Upper lobe of right lung (tissue), 1 donor: ENCODE data around the gene EIF4E2. TPM values are rescaled to one million over a fixed set of nuclear protein-coding genes. Genes with fewer than 3 reads are reported as not detected.
A peak's percentile ranks its signal among the peaks of the same experiment; 100 is the strongest.

ENCODE experiments used
- ATAC-seq: fragments of 200-7000 bp; cut with Tn5 transposase; one replicate; pipeline ENCODE4 v1.9.1; 2020; ENCODE audit warnings: mild to moderate bottlenecking, moderate library complexity
- DNase-seq: peaks from one replicate; pipeline ENCODE4 v3.0.0-alpha.2; 2020
- H3K27ac ChIP-seq: fragments of 200-600 bp; one replicate; pipeline ENCODE4 v1.8.0; 2022
- H3K27me3 ChIP-seq: fragments of 200-600 bp; one replicate; pipeline ENCODE4 v1.8.0; 2022; ENCODE audit warnings: mild to moderate bottlenecking
- H3K36me3 ChIP-seq: fragments of 200-600 bp; one replicate; pipeline ENCODE4 v1.8.0; 2022
- H3K4me1 ChIP-seq: fragments of 200-600 bp; one replicate; pipeline ENCODE4 v1.8.0; 2022
- H3K4me3 ChIP-seq: fragments of 200-600 bp; one replicate; pipeline ENCODE4 v1.8.0; 2022; ENCODE audit warnings: mild to moderate bottlenecking
- H3K9me3 ChIP-seq: fragments of 200-600 bp; one replicate; pipeline ENCODE4 v1.8.0; 2022
- intact Hi-C: fragments of 100-400 bp; cut with DNase I; formaldehyde crosslinking; loops from one replicate; pipeline ENCODE4 v1.11.0; 2022
- total RNA-seq: library from RNA; stranded (reverse); fragmentation: NEBNext Ultra II Directional; extraction: Animal tissue kit (Norgen Biotek cat#: 25700); gene quantifications from one replicate; pipeline ENCODE4 v1.2.1, GENCODE V29; 2021
- TF ChIP-seq, protein P1 (sequence below): fragments of 200-600 bp; IDR thresholded peaks from one replicate; pipeline ENCODE4 v1.8.0; 2022; ENCODE audit warnings: antibody characterized with exemption
- donor health status: DM: no; HTN: yes; CAD: no; lungs with severe emphysema.

The EIF4E2 gene
- total RNA-seq, 1 donor from 2014 or later = 68.0 TPM

DNA sequence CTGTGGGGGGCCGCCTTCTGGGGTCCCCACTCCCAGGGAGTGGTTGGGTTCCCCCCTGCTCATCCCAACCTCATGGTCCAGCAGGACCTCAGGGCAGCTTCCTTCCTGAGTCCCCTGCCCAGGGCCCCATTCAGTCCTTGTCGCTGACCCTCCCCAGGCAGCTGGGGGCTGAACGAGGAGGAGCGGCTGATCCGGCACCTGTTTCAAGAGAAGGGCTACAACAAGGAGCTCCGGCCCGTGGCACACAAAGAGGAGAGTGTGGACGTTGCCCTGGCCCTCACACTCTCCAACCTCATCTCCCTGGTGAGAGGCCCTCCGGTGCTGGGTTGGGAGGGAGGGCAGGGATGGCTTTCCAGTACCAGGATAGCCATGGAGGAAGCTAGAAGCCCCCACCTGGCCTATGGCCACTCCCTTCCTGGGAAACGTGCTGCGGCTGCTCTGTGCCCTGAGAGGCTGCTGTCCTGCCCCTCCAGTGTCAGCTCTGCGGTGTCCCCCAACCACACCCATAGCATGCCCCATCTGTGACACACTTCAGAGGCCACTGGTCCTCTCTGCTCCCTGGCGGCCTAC is 24.0 kb upstream of the EIF4E2 start:
- H3K9me3 ChIP-seq = no peaks in the 10 kb centered on the region
- H3K4me1 ChIP-seq = peaks cover 15% of the 10 kb centered on the region
- TF ChIP-seq, protein P1, sequence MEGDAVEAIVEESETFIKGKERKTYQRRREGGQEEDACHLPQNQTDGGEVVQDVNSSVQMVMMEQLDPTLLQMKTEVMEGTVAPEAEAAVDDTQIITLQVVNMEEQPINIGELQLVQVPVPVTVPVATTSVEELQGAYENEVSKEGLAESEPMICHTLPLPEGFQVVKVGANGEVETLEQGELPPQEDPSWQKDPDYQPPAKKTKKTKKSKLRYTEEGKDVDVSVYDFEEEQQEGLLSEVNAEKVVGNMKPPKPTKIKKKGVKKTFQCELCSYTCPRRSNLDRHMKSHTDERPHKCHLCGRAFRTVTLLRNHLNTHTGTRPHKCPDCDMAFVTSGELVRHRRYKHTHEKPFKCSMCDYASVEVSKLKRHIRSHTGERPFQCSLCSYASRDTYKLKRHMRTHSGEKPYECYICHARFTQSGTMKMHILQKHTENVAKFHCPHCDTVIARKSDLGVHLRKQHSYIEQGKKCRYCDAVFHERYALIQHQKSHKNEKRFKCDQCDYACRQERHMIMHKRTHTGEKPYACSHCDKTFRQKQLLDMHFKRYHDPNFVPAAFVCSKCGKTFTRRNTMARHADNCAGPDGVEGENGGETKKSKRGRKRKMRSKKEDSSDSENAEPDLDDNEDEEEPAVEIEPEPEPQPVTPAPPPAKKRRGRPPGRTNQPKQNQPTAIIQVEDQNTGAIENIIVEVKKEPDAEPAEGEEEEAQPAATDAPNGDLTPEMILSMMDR = no peak
- no peak for ATAC-seq
- no peak overlapping the region for H3K4me3 ChIP-seq
- intact Hi-C loops = loop anchor here (10.0 kb wide), 1 partner anchor 622 kb away; no protein-coding TSS in a partner anchor
- H3K27ac ChIP-seq = no peak overlapping the region
- no peak for DNase-seq
- H3K27me3 ChIP-seq = peaks cover 52% of the 10 kb centered on the region
- H3K36me3 ChIP-seq = no peaks in the 10 kb centered on the region

DNA sequence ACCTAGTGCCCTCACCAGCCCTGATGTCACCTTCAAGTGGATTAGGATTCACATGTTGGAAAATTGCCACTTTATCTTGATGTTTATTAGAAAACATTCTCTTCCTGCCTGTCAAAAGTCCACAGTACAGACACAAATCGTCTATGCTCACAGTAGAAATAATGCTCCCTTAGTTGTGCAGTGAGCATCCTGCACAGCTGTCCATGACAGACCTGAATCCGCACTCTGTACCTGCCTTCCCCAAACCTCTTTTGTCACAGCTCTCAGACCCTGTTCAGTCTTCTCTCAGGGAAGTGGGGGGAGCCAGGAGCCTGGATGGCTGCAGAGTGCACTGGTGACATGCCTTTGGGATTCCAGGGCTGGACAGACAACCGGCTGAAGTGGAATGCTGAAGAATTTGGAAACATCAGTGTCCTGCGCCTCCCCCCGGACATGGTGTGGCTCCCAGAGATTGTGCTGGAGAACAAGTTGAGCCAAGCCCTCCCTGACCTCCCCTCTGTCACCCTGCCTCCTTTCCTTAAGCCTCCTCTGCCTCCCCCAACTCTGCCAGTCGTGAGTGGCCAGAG is 22.5 kb upstream of the EIF4E2 start:
- peaks cover 36% of the 10 kb centered on the region for H3K27me3 ChIP-seq
- DNase-seq (no peak), ATAC-seq (no peak)
- H3K4me1 ChIP-seq = peaks cover 9% of the 10 kb centered on the region
- intact Hi-C loops = loop anchor here (10.0 kb wide), 1 partner anchor 623 kb away; no protein-coding TSS in a partner anchor
- H3K4me3 ChIP-seq = no peak overlapping the region
- H3K27ac ChIP-seq = no peak overlapping the region
- H3K9me3 ChIP-seq = no peaks in the 10 kb centered on the region
- TF ChIP-seq, protein P1 = no peak
- H3K36me3 ChIP-seq = no peaks in the 10 kb centered on the region

DNA sequence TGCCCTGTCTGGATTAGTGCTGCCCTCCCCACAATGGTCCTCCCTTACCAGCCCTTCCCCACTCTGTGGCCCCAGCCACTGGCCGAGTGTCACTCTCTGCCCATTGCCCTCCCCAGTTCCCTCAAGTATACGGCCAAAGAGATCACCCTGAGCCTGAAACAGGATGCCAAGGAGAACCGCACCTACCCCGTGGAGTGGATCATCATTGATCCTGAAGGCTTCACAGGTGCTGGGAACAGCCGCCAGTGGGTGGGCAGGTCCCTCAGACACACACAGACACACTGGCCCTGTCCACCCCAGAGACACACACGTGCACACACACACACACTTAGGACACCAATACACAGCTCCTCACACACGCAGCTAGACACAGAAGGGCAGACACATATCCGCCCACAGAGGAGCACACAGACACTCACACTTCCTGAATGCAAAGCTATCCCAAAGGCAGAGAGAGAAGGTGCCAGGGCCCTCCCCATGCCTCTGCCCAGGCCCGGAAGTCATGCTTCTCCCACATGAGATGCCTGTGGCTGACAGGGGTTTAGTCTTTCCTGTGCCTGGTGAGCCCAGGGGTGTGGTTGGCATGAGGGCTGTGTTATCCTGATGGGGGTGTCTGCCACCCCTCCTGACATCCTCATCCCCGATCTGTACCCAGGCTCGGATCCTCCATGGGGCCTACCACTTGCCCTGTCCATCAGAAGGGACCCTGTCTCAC is 21.6 kb upstream of the EIF4E2 start:
- peak; percentile 59 for ATAC-seq
- H3K27me3 ChIP-seq = peaks cover 27% of the 10 kb centered on the region
- TF ChIP-seq, protein P1 = no peak
- intact Hi-C loops = loop anchor here (10.0 kb wide), 1 partner anchor 624 kb away; no protein-coding TSS in a partner anchor
- H3K36me3 ChIP-seq = no peaks in the 10 kb centered on the region
- H3K4me1 ChIP-seq = peaks cover 5% of the 10 kb centered on the region
- peak; percentile 41 for DNase-seq
- no peak overlapping the region for H3K27ac ChIP-seq
- no peak overlapping the region for H3K4me3 ChIP-seq
- no peaks in the 10 kb centered on the region for H3K9me3 ChIP-seq

DNA sequence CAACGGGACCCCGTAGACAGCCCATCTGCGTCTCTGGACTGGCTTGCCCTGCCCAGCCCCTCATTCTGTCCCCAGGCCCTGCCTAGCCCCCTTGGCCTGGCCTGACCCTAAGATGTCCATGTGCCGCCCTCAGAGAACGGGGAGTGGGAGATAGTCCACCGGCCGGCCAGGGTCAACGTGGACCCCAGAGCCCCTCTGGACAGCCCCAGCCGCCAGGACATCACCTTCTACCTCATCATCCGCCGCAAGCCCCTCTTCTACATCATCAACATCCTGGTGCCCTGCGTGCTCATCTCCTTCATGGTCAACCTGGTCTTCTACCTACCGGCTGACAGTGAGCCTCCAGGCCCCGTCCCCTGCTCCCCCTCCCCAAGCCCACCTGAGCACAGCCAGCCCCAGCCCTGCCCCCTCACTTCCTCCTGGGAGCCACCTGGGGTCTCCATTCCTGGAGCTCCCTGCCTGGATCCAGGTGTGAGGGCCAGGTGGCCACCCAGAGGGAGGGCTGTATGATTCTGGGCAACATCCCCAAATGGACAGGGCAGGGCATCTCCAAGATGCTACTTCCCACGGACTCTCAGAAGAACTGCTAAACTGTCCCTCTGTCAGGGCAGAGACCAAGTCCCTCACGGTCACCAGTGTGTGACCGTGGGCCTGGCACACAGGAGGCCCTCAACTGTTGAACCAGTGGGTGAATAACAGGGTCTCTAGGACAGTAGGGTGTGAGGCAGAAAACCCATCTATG is 20.5 kb upstream of the EIF4E2 start:
- DNase-seq (peak; percentile 56), ATAC-seq (no peak)
- TF ChIP-seq, protein P1 = no peak
- Histone ChIP-seq H3K27me3 (peaks cover 16% of the 10 kb centered on the region), H3K9me3 (no peaks in the 10 kb centered on the region), H3K4me3 (no peak overlapping the region), H3K27ac (no peak overlapping the region), H3K4me1 (no peaks in the 10 kb centered on the region), H3K36me3 (no peaks in the 10 kb centered on the region)
- intact Hi-C loops = loop anchor here (10.0 kb wide), 1 partner anchor 625 kb away; no protein-coding TSS in a partner anchor

DNA sequence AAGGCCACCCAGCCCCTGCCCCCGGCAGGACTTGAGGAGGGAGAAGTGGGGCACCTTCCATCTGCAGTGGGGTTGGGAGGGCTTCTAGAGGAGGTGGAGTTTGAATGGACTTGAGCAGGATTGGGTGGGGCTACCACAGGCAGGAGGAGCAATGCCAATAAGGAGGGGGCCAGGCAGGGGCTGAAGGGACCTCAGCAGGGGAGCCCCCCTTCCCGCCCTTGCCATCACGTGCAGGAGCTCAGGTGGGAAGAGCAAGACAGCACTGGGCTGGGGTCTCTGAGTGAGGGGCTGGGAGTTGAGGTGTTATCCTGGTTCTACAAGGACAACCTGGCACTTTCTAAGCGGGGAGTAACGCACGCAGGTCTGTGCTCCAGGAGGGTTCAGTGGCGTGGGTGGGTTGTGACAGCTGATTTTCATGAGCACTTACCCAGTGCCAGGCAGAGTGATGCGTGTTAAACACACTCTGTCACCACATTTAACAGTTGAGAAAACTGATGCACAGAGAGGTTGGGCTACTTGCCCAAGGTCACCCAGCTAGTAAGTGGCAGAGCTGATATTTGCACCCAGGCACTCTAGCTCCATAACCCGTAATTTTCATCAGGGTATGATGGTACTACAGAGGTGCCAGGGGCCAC is 19.7 kb upstream of the EIF4E2 start:
- DNase-seq (peak; percentile 34), ATAC-seq (no peak)
- no peaks in the 10 kb centered on the region for H3K4me1 ChIP-seq
- no peak overlapping the region for H3K4me3 ChIP-seq
- H3K27me3 ChIP-seq = peaks cover 9% of the 10 kb centered on the region
- intact Hi-C loops = no loop called here
- H3K9me3 ChIP-seq = no peaks in the 10 kb centered on the region
- TF ChIP-seq, protein P1 = no peak
- no peak overlapping the region for H3K27ac ChIP-seq
- no peaks in the 10 kb centered on the region for H3K36me3 ChIP-seq
